Activated CD4-positive, alpha-beta T cell treated with anti-CD3 and anti-CD28 coated beads, Interleukin-2, amount 50 U/mL, for 24 hours (primary cell): Measurements from ENCODE around the gene RAB25.
"Not testable (repeated sequence)": the region's sequence is repeated elsewhere in the genome, so short reads cannot be mapped to it uniquely, and the experiment has no call there.

Experiments used
- DNase-seq, 2 donors: peaks; one replicate each; pipeline ENCODE4 v3.0.0-alpha.2; 2020; ENCODE audit warnings: low read depth in 1 of 2, low spot score in 1 of 2

Gene RAB25

DNA sequence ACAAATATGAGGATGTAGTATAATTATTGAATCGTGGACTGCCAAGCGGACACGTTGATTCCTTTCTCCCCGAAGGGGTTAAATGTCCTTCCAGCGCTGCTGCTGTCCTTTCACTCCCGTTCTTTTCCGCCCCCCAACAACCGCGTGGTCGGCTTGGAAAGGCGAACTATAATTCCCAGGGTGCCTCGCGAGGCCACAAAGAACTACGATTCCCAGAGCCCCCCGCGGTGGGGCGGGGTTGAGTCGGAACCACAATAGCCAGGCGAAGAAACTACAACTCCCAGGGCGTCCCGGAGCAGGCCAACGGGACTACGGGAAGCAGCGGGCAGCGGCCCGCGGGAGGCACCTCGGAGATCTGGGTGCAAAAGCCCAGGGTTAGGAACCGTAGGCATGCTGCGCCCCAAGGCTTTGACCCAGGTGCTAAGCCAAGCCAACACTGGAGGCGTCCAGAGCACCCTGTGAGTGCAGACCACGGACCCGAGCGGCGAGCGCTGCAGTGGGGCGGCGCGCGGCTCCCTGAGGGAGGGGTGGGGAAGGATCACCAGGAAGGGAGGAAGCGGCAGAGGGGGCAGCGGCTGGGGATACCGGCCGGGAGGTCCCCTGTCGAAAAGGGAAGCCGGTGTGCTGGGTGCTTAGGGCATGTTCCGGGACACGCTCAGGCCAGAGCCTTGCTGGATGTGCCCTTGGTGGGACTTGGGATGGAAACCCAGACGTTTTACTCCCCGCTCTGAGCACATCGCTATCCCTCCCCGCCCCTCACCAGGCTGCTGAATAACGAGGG is 6.3 kb upstream of the RAB25 start, which contains the start of gene LAMTOR2:
LAMTOR2 (plus strand) TSS at position 283 of the 781 bp plus-strand sequence; CDS start at position 391, 108 bp downstream.
- peak; percentile 95 to 96 for DNase-seq

DNA sequence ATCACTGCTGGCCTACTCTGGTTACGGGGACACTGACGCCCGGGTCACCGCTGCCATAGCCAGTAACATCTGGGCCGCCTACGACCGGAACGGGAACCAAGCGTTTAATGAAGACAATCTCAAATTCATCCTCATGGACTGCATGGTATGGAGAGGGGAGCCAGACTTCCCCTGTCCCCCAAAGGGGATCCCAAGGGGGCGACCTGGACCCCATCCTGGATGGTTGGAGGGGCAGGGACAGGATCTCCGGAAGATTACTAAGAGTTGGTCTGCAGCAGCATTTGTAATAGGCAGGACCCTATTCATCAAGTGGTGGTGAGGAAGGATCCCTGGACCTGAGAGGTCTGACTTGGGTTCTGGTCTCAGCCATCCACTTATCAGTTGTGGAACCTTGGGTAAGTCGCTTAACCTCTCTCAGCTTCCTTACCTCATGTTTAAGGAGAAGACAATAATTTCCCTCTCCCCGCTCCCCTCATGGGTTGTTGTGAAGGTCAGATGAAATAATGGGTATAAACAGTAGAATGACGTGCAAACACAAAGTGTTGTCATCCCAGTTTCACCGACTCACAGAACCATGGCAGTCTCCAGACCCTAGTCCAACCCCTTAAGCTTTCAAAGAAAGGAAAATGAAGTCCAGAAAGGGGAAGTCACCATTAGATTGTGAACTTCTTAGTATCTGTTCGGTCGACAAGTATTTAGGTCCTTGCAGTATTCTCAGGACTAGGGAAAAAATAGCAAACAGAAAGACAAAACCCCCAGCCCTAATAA is 5.5 kb upstream of the RAB25 start:
- DNase-seq = no peak

DNA sequence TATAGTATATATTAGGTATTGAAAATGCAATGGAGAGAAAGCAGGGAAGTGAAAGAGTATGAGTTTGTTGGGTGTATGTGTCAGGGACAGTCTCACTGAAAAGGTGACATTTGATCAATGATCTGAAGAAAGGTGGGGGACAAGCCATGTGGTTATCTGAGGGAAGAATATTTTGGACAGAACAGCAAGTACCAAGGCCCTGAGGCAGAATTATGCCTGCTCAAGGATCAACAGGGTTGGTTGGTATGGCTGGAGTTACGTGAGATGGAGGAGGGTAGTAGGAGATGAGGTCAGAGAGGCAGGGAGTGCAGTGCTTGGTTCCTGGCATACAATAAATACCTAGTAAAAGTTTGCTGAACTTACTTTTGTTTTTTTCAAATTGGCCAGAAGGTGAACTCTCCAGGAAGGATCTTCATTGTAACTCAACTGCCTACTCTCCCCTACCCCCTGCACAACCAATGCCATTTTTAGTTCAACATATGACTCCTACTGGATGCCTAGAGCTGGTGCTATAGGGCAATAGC is 4.6 kb upstream of the RAB25 start:
- no peak for DNase-seq

DNA sequence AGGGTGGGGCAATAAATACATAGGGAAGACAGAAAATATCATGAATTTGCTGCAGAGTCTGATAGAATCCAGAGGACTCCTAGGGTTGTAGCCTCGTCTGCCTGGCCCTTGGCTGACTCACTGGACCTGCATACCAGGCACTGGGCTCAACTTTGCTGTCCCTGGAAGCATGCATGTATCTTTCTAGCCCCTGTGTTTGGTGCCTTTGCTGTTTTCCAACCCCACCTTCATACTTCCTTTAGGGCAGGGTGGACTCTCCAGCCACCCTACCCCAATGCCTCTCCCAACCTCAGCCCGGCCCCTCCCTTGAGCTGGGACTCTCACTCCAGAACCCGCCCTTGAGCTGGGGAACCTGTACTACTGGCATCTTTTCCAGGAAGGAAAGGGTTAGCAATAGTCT is 1.2 kb downstream of the RAB25 start:
- DNase-seq = no peak

DNA sequence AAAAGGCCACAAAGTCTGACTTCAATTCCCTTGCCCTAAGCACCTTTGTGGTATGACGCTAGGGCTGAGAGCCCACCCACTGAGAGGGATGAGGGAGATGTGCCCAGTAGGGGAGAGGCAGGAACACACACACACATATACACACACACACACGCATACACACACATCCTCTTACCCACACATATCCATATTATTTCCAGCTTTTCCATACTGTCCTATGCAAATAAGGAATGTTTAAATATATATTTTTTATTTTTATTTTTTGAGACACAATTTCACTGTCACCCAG is 3.0 kb downstream of the RAB25 start:
- DNase-seq = no peak

DNA sequence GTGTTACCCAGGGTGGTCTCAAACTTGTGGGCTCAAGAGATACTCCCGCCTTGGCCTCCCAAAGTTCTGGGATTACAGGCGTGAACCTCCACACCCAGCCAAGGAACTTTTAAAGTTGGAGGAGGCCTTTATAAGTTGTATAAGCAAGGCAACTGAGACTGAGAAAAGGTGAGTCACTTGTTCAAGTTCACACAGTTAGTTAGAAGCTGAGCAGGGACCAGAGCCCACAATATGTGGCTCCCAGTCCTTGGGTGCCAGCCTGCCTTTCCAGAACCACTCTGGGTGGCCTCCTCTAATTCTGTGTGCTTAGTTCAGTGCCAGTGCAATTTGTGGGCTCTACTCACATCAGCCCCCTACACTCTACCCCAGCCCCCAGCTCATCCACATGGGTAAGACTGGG is 3.7 kb downstream of the RAB25 start:
- DNase-seq = no peak

DNA sequence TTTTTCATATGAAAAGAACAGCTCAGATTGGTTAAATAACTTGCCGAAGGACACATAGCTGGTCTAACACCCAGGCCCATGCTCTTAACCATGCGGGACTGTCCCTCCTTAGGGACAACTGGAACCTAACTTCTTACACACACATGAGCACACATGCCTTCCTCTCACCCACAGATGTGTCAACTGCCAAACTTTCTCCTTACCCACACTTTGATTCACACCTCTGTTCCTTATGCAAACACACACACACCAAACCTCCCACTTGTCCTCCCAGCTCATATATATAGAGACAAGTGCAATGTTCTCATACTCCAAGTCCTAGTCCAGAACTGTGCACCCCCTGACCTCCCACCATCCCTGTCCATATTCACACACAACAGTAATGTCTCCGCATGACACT is 4.3 kb downstream of the RAB25 start:
- DNase-seq = no peak

DNA sequence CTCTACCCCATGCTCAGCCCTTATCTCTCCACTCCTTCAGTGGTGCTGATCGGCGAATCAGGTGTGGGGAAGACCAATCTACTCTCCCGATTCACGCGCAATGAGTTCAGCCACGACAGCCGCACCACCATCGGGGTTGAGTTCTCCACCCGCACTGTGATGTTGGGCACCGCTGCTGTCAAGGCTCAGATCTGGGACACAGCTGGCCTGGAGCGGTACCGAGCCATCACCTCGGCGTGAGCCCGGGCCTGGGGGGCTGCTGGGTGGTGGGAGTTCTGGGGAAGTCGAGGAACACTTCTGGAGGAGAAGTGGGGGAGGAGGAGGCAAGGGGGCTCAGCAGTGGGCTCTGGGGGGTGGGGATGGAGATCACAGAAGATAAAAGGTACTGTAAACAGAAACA is 4.9 kb downstream of the RAB25 start:
- no peak for DNase-seq

DNA sequence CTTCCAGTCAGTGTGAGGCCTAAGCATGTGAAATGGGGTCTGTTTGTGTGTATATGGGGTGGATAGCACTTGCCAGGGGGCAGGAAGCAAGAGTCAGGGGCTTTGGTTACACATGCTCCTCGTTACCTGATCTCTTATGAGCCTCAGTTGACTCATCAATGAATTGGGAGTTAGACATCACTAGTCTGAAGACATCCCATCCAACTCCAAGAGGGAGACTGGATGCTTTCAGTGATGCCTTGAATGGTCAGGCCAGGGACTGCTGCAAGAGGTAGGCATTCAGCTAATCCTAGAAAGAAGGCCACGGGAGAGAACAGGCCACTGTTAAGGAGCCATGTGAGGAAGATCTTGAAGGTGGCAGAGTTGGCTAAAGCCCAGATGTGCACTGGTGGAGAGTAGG is 6.3 kb downstream of the RAB25 start:
- no peak for DNase-seq

DNA sequence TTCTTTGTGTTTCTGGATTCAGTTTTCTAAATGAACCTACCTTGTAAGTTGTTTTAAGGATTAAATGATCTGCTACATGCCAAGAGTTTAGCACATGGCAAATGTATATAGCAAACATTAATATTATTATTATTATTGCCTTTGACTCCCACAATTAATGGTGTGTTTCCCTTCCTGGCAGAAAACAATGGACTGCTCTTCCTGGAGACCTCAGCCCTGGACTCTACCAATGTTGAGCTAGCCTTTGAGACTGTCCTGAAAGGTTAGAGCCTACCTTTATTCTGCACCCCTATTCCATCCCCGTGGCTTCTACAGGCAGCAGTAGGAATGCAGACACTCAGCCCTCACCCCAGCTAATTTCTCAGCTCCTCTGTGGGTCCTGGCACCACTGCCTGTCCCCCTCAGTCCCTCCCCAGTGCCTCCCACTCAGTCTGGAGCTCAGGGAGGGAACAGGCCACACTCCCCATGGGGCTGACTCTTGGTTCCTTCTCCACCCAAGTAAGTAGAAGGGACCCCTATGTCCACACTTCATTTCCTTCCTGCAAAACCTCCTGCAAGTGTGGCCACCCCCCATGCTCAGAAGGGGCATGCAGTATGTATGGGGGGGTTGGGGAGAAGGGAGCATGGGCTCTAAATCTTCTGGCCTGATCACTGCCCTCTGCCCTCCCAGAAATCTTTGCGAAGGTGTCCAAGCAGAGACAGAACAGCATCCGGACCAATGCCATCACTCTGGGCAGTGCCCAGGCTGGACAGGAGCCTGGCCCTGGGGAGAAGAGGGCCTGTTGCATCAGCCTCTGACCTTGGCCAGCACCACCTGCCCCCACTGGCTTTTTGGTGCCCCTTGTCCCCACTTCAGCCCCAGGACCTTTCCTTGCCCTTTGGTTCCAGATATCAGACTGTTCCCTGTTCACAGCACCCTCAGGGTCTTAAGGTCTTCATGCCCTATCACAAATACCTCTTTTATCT is 8.8 kb downstream of the RAB25 start:
- DNase-seq = no peak

DNA sequence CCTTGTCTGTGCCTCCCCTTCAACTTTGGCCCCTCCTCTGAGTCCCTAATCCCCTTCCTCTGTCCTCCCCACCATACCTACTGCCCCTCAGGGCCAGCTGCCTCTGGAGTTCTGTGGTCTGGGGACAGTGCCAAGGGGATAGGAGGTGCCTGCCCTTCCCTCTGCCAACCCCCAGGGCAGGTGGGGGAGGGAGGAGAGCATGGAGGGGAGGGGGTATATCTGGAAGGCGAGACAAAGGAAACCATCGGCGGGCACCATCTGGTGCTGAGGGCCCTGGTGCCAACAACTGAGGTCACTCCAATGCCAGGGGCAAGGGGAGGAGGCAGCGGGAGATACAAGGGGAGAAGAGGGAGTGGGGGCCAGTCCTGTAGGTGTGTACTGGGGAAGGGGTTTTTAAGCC is 9.6 kb downstream of the RAB25 start:
- no peak for DNase-seq

DNA sequence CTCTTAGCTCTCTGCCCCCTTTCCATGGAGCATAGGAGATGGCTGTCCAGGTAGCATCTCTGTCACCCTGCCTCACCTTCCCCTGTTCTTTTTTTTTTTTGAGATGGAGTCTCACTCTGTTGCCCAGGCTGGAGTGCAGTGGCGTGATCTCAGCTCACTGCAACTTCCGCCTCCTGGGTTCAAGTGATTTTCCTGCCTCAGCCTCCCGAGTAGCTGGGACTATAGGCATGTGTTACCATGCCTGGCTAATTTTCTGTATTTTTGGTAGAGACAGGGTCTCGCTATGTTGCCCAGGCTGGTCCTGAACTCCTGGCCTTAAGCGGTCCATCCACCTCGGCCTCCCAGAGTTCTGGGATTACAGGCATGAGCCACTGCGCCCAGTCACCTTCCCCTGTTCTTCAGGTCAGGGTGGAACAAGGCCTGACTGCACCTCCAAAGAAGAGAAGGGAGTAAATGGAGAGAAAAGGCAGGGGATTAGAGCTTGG is 10.4 kb downstream of the RAB25 start:
- not testable (repeated sequence) for DNase-seq

DNA sequence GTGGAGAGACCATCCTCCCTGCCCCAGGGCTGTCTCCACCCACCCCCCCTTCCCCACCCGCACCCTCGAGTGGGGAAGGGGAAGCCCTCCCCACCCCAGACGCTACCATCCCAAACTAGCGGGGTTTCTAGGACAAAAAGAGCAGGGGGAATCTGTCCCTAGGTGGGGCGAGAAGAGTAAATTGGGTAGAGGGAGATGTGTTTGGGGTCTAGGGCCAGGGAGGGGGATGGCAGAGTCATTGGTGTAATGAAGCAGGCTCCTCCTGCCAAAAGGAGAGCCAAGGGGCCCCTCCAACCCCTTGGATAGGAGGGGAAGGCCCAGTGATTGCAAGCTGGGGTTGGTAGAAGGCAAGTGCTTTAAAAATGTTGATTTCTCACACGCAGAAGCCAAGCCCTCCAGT is 11.3 kb downstream of the RAB25 start:
- no peak for DNase-seq

DNA sequence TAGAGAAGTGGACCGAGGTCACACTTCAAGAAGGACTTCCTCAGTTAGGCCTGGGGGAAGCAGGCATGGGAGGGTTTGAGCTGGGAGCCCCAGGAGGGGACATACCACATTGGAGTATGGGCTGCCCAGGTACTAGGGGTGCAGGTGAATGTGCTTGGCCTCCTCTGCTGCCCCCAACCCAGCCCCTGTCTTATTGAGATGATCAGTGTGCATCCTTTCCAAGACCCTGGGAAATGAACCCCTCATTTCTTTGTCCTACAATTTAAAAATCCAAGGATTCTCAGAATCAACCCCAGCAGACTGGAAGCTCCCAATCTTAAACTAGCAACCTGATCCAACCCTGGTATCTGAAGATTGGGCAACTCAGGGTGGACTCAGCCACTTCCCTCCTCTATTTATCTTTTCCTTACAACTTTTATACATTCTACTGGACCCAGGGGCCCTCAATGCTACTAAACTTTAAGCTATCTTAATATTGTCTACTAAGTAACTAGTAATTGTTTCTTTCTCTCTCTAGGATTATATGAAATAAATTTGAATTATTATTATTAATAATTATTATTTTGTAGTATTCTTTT is 12.2 kb downstream of the RAB25 start:
- no peak for DNase-seq

DNA sequence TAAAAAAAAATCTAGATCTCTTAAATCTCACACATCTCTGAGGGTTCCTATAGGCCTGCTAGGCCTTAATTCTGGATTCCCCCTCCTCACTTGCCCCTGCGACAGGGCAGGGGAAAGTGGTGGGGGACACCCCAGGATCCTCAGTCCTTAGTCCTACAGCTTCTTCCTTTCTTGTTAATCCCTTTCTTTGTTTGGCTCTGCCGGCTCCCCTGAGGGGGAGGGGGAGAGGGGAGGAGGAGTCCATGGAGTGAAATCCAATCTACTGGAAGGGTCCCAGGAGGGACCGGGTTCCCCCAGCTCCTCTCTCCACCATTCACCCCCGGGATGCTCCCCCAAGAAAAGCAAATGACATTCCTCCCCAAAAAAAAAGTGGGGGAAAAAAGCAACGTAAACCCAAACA is 12.8 kb downstream of the RAB25 start:
- no peak for DNase-seq

DNA sequence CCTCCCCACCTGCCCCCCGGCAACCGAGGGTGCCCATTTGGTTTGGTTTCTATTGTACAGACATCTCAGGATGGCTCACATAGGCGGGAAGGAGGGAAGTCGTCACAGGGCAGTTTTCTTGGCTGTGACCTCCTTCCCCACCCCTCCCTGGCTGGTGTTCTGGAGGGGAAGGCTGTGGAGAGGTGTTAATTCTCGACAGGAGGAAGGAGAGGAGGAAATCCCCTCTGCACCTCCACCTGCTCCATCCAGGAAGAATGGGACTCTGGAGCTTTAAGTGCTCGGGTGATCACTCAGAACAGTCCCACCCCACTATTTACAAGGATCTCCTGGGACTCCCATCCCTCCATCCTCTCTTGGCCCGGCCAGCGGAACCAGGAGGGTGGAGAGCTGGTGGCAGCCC is 13.7 kb downstream of the RAB25 start:
- no peak for DNase-seq

DNA sequence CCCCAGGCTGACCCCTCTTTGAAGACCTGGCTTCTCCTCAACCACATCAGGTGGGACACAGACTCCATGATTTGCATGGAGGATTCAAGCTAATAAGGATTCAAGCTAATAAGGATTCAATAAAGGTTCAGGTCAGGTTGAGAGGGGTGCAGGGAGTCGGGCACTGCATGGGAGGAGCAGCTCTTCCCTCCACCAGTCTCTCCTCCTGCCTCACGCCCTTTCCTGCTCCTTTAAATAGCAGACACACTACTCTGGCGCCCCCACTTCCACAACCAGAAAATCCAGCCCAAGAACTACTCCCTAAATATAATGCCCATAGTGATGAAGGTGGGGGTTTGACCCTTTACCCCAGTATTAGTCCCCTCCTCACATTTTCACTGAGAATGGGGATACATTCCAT is 14.2 kb downstream of the RAB25 start:
- DNase-seq = no peak

DNA sequence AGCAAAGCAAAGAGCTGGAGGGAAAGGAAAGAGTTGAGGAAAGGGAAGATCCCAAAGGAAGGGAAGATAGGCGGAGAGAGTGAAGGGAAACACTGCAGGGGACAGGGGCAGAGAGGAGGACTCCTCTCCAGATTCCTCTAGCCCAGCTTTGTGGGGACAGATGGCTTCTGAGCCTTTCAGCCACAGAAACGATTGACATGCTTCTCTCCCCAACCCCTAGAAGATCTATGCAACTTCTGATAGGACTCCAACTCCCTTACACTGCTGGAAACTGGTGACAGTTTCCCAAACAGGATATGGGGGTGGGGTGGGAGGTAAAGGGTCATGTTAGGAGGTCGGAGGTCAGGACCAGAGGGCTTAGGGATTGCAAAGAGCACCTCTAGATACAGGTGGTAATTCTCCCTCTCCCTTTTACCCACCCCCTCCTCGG is 14.8 kb downstream of the RAB25 start:
- DNase-seq = no peak

DNA sequence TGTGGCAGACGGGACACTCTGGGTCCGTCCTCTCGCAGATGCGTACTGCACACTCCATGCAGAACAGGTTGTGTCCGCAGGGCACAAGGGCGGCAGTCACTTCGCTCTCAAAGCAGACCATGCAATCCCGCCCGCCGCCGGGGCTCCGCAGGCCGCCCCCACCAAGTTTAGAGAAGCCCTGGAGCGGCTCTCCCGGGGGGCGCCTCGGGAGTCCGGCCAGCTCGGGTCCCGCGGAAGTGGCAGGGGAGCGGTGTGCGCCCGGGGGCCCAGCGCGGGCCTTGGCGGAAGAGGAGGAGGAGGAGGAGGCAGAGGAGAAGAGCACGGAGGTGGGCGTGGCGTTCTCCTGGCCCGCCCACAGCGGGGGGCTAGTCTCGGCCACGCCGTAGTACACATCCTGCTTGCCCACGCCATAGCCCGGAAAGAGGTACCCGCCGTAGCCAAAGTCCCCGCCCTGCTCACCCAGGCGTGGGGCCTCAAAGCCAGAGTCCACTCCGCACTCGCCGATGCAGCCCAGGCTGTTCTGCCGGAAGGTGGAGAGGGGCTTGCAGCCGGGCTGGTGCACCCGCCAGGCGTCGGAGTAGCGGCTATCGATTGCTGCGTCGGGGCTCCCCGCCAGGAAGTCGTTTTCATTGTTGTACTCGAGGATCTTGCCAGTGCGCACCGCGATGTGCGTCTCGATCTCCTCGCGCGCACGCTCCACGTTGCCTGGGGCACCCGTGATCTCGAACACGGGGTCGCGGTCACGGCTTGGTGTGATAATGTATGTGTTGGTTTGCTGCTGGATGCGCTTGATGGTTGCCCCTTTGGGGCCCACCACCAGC is 15.9 kb downstream of the RAB25 start:
- DNase-seq = no peak

DNA sequence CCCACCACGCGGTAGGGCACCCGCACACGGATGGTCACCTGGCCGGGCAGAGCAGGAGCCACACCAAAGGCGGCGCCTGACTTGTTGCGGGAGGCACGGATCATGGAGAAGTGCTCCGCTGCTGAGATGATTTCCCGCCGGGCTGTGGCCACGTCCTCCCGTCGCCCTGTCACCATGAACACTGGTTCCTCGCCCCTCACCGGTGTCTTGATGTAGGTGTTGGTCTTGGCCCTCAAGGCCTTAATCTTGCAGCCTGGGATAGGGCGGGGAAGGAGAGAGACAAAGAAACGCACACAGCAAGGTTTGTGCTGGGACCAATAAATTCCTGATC is 16.4 kb downstream of the RAB25 start:
- DNase-seq = no peak
